Hematopoietic multipotent progenitor cell (in vitro differentiated cells): ENCODE measurements around the gene PLCB4. TPM values are rescaled to one million over a fixed set of nuclear protein-coding genes. Genes with fewer than 3 reads are reported as not detected.

Experiments used
- DNase-seq, 3 donors: peaks; one replicate each; pipeline ENCODE4 v3.0.0-alpha.2; 2011 to 2015; ENCODE audit warnings: low read depth in 2 of 3, low spot score in 2 of 3
- total RNA-seq: library from RNA; depleted of rRNA; stranded (reverse); fragments of >200 nt; gene quantifications from one replicate; pipeline ENCODE4 v1.2.3, GENCODE V29; 2012

The PLCB4 gene
- total RNA-seq, 1 donor, result 11.0 TPM

- DNase-seq, result no peak
These were observed 14.7 kb upstream of the PLCB4 start for GRCh38 chr20:9054176-9054575.

GRCh38 chr20:9059931-9060330 is 9.0 kb upstream of the PLCB4 start:
- DNase-seq, result no peak

- DNase-seq, result no peak
These were observed 7.5 kb upstream of the PLCB4 start for GRCh38 chr20:9061434-9061833.

GRCh38 chr20:9062066-9062465 is 6.8 kb upstream of the PLCB4 start:
- DNase-seq, result no peak

GRCh38 chr20:9066191-9066590 is 2.7 kb upstream of the PLCB4 start:
- no peak for DNase-seq

- peak in 2 of 3 donors; percentile 58 to 65 for DNase-seq
These were observed 570 bp upstream of the PLCB4 start for GRCh38 chr20:9068233-9068801.

- DNase-seq, result no peak
These were observed 1.4 kb downstream of the PLCB4 start for GRCh38 chr20:9070304-9070703.

- no peak for DNase-seq
These were observed 3.3 kb downstream of the PLCB4 start for GRCh38 chr20:9071976-9072726.

- peak in 1 of 3 donors; percentile 61 for DNase-seq
These were observed 4.1 kb downstream of the PLCB4 start for GRCh38 chr20:9072861-9073500.

GRCh38 chr20:9075264-9076095 is 6.6 kb downstream of the PLCB4 start:
- DNase-seq, result no peak

GRCh38 chr20:9076440-9076839 is 7.6 kb downstream of the PLCB4 start:
- DNase-seq, result no peak

GRCh38 chr20:9078826-9079731 is 10.2 kb downstream of the PLCB4 start:
- no peak for DNase-seq

GRCh38 chr20:9081423-9081966 is 12.6 kb downstream of the PLCB4 start:
- no peak for DNase-seq

- DNase-seq, result no peak
These were observed 13.9 kb downstream of the PLCB4 start for GRCh38 chr20:9082741-9083140.

- no peak for DNase-seq
These were observed 18.8 kb downstream of the PLCB4 start for GRCh38 chr20:9087531-9088217.

GRCh38 chr20:9088556-9088955 is 19.7 kb downstream of the PLCB4 start:
- DNase-seq, result no peak

- no peak for DNase-seq
These were observed 23.2 kb downstream of the PLCB4 start for GRCh38 chr20:9092113-9092512.

- DNase-seq, result no peak
These were observed 23.8 kb downstream of the PLCB4 start for GRCh38 chr20:9092655-9093054.

- no peak for DNase-seq
These were observed 24.5 kb downstream of the PLCB4 start for GRCh38 chr20:9093218-9093957.
